ENCODE measurements around the gene ZDHHC14. TPM values are rescaled to one million over a fixed set of nuclear protein-coding genes. Genes with fewer than 3 reads are reported as not detected.

The ZDHHC14 gene
- total and polyA plus RNA-seq, 7 donors, result 2.4 to 12.6 (median 9.6) TPM

DNA sequence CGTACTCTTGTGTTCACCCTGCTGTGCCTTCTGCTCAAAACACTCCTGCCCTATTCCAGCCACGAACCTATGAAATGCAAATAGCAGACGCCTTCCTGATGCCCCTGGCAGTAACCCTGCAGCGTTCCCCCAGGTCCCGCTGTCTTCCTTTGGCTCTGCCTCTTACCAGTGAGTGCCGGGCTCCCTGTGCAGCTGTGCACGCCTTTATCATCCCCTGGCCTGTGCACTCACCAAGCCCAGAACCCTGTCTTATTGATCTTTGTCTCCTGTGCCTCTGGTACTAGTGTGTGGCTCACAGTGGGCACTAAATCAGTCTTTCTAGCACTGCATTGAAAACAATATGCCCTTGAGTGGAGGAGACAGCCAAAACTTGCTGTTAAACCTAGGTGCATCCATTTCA is 19.7 kb downstream of the ZDHHC14 start:
- Histone ChIP-seq H3K4me1 (no peaks in the 10 kb centered on the region), H3K27ac (no peak overlapping the region), H3K36me3 (no peaks in the 10 kb centered on the region), H3K27me3 (no peaks in the 10 kb centered on the region), H3K9me3 (no peaks in the 10 kb centered on the region), H3K4me3 (no peak overlapping the region)
- TF ChIP-seq POLR2AphosphoS5 (IDR thresholded peaks at IDR 0.05), result no peak
- TF ChIP-seq POLR2A (IDR thresholded peaks at IDR 0.05), result no peak
- TF ChIP-seq, protein P1, sequence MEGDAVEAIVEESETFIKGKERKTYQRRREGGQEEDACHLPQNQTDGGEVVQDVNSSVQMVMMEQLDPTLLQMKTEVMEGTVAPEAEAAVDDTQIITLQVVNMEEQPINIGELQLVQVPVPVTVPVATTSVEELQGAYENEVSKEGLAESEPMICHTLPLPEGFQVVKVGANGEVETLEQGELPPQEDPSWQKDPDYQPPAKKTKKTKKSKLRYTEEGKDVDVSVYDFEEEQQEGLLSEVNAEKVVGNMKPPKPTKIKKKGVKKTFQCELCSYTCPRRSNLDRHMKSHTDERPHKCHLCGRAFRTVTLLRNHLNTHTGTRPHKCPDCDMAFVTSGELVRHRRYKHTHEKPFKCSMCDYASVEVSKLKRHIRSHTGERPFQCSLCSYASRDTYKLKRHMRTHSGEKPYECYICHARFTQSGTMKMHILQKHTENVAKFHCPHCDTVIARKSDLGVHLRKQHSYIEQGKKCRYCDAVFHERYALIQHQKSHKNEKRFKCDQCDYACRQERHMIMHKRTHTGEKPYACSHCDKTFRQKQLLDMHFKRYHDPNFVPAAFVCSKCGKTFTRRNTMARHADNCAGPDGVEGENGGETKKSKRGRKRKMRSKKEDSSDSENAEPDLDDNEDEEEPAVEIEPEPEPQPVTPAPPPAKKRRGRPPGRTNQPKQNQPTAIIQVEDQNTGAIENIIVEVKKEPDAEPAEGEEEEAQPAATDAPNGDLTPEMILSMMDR (IDR thresholded peaks at IDR 0.05), result no peak
- TF ChIP-seq EP300 (IDR thresholded peaks at IDR 0.05), result no peak
- no peak for DNase-seq
- WGBS, 2 donors, result 89 to 90% methylated on average over 7 of the region's 7 CpGs
- intact Hi-C loops (cut with DNase I), result no loop called here

DNA sequence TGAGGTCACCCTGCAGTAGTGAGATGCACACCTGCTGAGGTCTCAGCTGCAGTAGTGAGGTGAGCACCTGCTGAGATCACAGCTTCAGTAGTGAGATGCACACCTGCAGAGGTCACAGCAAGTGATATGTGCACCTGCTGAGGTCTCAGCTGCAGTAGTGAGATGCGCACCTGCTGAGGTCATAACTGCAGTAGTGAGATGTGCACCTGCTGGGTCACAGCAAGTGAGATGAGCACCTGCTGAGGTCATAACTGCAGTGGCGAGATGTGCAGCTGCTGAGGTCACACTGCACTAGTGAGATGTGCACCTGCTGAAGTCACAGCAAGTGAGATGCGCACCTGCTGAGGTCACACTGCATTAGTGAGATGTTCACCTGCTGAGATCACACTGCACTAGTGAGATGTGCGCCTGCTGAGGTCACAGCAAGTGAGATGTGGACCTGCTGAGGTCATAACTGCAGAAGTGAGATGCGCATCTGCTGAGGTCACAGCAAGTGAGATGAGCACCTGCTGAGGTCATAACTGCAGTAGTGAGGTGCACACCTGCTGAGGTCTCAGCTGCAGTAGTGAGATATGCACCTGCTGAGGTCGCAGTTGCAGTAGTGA is 20.8 kb downstream of the ZDHHC14 start:
- Histone ChIP-seq H3K9me3 (no peaks in the 10 kb centered on the region), H3K36me3 (no peaks in the 10 kb centered on the region), H3K27me3 (no peaks in the 10 kb centered on the region), H3K27ac (no peak overlapping the region), H3K4me1 (no peaks in the 10 kb centered on the region), H3K4me3 (no peak overlapping the region)
- intact Hi-C loops (cut with DNase I), result no loop called here
- 97% methylated on average over 6 of the region's 6 CpGs for WGBS, 2 donors
- DNase-seq, result no peak
- no peak for TF ChIP-seq POLR2AphosphoS5 (IDR thresholded peaks at IDR 0.05)
- TF ChIP-seq EP300 (IDR thresholded peaks at IDR 0.05), result no peak
- no peak for TF ChIP-seq POLR2A (IDR thresholded peaks at IDR 0.05)
- TF ChIP-seq, protein P1 (IDR thresholded peaks at IDR 0.05), result no peak

DNA sequence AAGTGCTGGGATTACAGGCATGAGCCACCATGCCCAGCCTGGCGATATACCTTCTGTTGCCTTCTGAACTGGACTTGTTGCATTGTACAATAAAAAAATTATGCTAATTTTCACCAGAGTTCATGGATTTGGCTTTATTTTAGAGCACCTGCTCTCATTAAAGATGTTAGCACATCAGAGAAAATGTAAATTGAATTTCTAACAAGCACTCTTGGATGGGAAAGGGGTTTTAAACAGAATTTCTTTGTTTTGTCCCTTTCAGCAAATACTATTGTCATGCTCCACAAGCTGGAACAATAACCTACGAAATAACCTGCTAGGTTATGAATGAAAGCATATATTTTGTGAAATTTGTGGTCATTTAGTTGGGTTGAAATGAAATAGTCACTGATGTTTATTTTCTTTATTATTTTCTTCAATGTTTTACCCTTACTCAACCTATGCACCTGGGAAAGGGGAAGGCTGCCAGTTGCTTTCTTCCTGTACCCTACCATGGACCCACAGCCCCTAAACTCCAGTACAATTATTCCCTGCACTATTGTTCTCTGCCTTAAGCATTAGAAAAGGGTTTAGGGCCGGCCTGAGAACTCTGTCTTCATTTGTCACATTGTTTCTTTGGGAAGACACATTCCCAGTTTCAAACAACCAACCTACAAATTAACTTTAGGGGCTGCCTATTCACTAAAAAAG is 22.2 kb downstream of the ZDHHC14 start:
- Histone ChIP-seq H3K27me3 (no peaks in the 10 kb centered on the region), H3K27ac (no peak overlapping the region), H3K9me3 (no peaks in the 10 kb centered on the region), H3K36me3 (no peaks in the 10 kb centered on the region), H3K4me1 (no peaks in the 10 kb centered on the region), H3K4me3 (no peak overlapping the region)
- no peak for DNase-seq
- 93% methylated on average over 3 of the region's 3 CpGs for WGBS, 2 donors
- TF ChIP-seq POLR2A (IDR thresholded peaks at IDR 0.05) (no peak), POLR2AphosphoS5 (IDR thresholded peaks at IDR 0.05) (no peak), EP300 (IDR thresholded peaks at IDR 0.05) (no peak)
- TF ChIP-seq, protein P1 (IDR thresholded peaks at IDR 0.05), result no peak
- intact Hi-C loops (cut with DNase I), result no loop called here

DNA sequence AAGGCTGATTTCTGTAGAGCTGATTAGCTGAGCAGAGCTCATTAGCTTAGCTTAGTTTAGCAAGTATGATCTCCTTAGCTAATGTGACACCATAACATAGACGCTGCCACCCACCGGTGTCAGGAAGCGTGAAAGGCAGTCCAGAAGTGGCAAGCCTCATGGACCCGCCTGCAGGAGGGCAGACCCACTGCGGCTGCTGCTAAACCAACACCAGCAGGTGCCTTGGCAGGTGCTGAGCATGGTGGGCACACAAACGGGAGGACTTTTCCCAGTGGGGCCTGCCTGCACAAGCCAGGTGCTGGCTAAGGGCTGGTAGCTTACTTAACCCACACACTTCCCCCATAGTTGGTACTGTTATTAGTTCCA is 22.7 kb downstream of the ZDHHC14 start:
- intact Hi-C loops (cut with DNase I), result no loop called here
- WGBS, 2 donors, result 87 to 95% methylated on average over 6 of the region's 6 CpGs
- TF ChIP-seq POLR2A (IDR thresholded peaks at IDR 0.05) (no peak), EP300 (IDR thresholded peaks at IDR 0.05) (no peak), POLR2AphosphoS5 (IDR thresholded peaks at IDR 0.05) (no peak)
- TF ChIP-seq, protein P1 (IDR thresholded peaks at IDR 0.05), result no peak

More for the DNA sequence above, 22.7 kb downstream of the ZDHHC14 start:
- no peaks in the 10 kb centered on the region for H3K36me3 ChIP-seq
- no peaks in the 10 kb centered on the region for H3K4me1 ChIP-seq
- no peaks in the 10 kb centered on the region for H3K27me3 ChIP-seq
- H3K4me3 ChIP-seq, result no peak overlapping the region
- DNase-seq, result no peak
- no peak overlapping the region for H3K27ac ChIP-seq
- H3K9me3 ChIP-seq, result no peaks in the 10 kb centered on the region
